GM19467 (cell line): ENCODE data around the gene CIAO2A.

Experiments
- ATAC-seq: cut with Tn5 transposase; IDR thresholded peaks from one replicate; pipeline ENCODE4 v1.9.1; 2021; ENCODE audit warnings: mild to moderate bottlenecking, moderate library complexity; ENCODE audit not compliant: unreplicated experiment

The CIAO2A gene

GRCh38 chr15:64045101-64045435 lies 48.6 kb downstream of the CIAO2A start:
- no peak for ATAC-seq

- ATAC-seq, result no peak
These were observed 49.1 kb downstream of the CIAO2A start for GRCh38 chr15:64044300-64045100.

- ATAC-seq, result no peak
These were observed 54.6 kb downstream of the CIAO2A start for GRCh38 chr15:64038878-64039610.

GRCh38 chr15:64037966-64038365 lies 55.7 kb downstream of the CIAO2A start:
- no peak for ATAC-seq

GRCh38 chr15:64037116-64037515 lies 56.5 kb downstream of the CIAO2A start:
- no peak for ATAC-seq

- ATAC-seq, result no peak
These were observed 58.1 kb downstream of the CIAO2A start for GRCh38 chr15:64035525-64035924.

GRCh38 chr15:64034519-64034918 lies 59.1 kb downstream of the CIAO2A start:
- ATAC-seq, result no peak

- no peak for ATAC-seq
These were observed 61.3 kb downstream of the CIAO2A start for GRCh38 chr15:64032329-64032728.

- no peak for ATAC-seq
These were observed 63.5 kb downstream of the CIAO2A start for GRCh38 chr15:64030123-64030522.

GRCh38 chr15:64029633-64030032 lies 64.0 kb downstream of the CIAO2A start:
- no peak for ATAC-seq

GRCh38 chr15:64029110-64029509 lies 64.5 kb downstream of the CIAO2A start:
- no peak for ATAC-seq

GRCh38 chr15:64026591-64026990 lies 67.0 kb downstream of the CIAO2A start:
- ATAC-seq, result no peak

- no peak for ATAC-seq
These were observed 69.2 kb downstream of the CIAO2A start for GRCh38 chr15:64024172-64025050.

GRCh38 chr15:64023220-64023619 lies 70.4 kb downstream of the CIAO2A start:
- no peak for ATAC-seq

- no peak for ATAC-seq
These were observed 71.1 kb downstream of the CIAO2A start for GRCh38 chr15:64022571-64022970.
